Peyer's patch (tissue), 4 donors: Measurements from ENCODE around the gene LSP1.

Experiments
- POLR2A ChIP-seq, 2 donors: fragments of 450-650 bp; IDR thresholded peaks; one replicate each; pipeline ENCODE4 v1.5.1; 2017; ENCODE audit warnings: antibody characterized with exemption in 2 of 2, mild to moderate bottlenecking in 2 of 2, moderate library complexity in 2 of 2
- TF ChIP-seq, protein P1 (sequence below), 6 experiments: fragments of 450-650 bp in 4 of 6; fragments of 200-600 bp in 2 of 6; sonication (generic) in 1 of 6; IDR thresholded peaks; one replicate each; pipeline ENCODE4 v1.5.1; 2017 to 2019; ENCODE audit warnings: antibody characterized with exemption in 6 of 6, mild to moderate bottlenecking in 3 of 6, moderate library complexity in 1 of 6

- TF ChIP-seq, protein P1, sequence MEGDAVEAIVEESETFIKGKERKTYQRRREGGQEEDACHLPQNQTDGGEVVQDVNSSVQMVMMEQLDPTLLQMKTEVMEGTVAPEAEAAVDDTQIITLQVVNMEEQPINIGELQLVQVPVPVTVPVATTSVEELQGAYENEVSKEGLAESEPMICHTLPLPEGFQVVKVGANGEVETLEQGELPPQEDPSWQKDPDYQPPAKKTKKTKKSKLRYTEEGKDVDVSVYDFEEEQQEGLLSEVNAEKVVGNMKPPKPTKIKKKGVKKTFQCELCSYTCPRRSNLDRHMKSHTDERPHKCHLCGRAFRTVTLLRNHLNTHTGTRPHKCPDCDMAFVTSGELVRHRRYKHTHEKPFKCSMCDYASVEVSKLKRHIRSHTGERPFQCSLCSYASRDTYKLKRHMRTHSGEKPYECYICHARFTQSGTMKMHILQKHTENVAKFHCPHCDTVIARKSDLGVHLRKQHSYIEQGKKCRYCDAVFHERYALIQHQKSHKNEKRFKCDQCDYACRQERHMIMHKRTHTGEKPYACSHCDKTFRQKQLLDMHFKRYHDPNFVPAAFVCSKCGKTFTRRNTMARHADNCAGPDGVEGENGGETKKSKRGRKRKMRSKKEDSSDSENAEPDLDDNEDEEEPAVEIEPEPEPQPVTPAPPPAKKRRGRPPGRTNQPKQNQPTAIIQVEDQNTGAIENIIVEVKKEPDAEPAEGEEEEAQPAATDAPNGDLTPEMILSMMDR (IDR thresholded peaks at IDR 0.05): no peak
- TF ChIP-seq POLR2A (IDR thresholded peaks at IDR 0.05): no peak
Observed at GRCh38 chr11:1835671-1836010, 17.2 kb upstream of the LSP1 start.
